ENCODE measurements around the gene KLK14. TPM values are rescaled to one million over a fixed set of nuclear protein-coding genes. Genes with fewer than 3 reads are reported as not detected.

The KLK14 gene, protein sequence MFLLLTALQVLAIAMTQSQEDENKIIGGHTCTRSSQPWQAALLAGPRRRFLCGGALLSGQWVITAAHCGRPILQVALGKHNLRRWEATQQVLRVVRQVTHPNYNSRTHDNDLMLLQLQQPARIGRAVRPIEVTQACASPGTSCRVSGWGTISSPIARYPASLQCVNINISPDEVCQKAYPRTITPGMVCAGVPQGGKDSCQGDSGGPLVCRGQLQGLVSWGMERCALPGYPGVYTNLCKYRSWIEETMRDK
- total RNA-seq (2022; extraction: Qiagen RNA extraction; ENCODE audit: low read depth), result 0.25 to 0.67 TPM (median 0.45 TPM) in 5 replicates

DNA sequence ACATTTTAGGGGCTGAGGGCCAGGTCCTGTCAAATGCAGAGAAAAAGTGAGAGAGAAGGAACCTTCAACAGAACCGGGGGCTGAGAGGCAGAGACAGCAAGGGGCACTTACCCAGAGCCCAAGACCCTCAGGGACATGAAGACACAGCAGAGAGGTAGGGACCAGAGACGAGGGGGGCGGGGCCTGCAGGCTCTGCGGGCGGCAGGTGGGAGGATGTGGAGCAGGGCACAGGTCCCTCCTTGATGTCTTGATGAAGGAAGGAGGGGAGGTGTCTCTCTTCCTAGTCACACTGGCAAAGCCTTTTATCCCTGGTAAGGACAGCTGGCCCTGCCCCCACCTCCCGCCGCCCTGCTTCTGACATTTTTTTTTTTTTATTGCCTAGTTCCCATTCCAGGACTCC is at the start of gene KLK14:
TSS of gene KLK14 (minus strand) at position 277 of the 400 bp plus-strand sequence. CDS start at position 4, 273 bp downstream.

DNA sequence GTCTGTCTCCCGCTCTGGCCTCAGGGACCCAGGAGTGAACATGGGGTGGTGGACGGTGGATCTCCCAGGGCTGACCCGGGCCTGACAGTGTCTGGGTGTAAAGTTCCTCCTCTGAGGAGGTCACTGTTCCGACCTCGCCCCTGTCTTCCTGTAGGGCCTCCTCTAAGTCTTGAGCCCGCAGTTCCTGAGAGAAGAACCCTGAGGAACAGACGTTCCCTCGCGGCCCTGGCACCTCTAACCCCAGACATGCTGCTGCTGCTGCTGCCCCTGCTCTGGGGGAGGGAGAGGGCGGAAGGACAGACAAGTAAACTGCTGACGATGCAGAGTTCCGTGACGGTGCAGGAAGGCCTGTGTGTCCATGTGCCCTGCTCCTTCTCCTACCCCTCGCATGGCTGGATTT is 42.0 kb upstream of the KLK14 start, which contains the start of gene SIGLEC9:
TSS of gene SIGLEC9 (plus strand) at position 178 of the 400 bp plus-strand sequence. CDS start at position 247, 69 bp downstream.

DNA sequence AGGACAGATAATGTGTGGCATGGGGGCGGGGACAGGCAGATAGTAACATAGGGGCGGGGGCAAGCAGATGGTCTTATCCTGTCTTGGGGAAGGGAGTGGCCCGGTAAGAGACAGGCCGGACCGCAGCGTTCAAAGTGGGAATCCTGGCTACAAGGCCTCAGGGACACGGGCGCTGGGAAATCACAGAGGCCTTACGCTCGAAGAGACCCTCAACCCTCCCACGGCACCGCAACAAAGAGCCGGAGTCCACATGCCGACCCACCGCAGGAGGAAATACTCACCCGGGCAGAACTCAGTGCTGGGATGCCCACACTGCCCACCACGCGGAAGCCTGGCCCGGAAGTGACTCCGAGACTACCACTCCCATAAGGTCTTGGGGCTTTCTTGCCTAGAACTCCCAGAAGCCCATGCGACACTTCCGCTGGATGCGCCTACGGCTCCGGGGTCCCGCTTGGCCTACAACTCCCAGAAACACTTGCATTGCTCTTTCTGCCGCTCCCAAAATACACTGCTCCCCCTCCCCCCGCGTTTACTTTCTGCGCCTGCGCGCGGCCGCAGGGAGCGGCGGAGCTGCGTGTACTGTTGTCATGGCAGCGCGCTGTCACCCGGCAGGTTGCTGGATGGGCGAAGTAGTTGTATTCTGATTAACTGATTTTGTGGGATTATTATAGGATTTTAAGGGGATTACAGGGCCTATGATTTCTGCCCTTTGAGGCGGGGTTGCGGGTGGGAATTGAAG is 25.5 kb upstream of the KLK14 start, which contains the start of gene CTU1:
TSS of gene CTU1 (minus strand) at position 344 of the 739 bp plus-strand sequence. CDS start 3,840 bp downstream, outside the sequence.

DNA sequence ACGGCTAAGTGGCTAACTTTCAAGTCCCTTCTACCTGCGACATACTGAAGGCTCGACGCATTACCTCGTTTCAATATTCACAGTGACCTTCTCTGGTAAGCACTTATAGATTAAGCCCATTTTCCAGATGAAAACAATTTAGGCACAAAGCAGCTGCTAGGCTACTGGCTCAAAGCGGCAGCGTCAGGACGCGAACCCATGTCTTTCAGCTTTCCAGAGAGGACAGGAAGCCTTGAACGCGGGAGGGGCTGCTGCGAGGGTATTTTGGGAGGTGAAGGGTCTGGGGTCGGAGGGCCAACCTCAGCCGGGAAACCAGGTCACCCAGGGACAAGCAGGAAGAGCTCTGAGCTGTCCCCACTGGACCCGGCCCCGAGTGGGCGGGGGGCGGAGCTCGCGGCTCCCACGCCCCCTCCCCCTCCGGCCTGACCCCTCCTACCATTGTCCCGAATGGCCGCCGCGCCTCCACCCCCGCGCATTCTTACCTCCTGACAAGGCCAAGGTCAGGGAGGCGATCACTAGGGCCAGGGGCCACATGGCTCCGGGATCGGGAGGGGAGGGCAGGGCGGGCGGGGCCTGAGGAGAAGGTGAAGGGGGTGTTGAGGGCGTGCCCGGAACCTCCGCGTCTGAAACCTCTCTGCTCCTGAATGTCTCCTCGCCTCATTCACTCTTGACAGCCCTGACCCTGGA is 18.0 kb downstream of the KLK14 start, which contains the start of gene KLK13:
TSS of gene KLK13 (minus strand) at position 559 of the 687 bp plus-strand sequence. CDS start at position 534, 25 bp downstream.

DNA sequence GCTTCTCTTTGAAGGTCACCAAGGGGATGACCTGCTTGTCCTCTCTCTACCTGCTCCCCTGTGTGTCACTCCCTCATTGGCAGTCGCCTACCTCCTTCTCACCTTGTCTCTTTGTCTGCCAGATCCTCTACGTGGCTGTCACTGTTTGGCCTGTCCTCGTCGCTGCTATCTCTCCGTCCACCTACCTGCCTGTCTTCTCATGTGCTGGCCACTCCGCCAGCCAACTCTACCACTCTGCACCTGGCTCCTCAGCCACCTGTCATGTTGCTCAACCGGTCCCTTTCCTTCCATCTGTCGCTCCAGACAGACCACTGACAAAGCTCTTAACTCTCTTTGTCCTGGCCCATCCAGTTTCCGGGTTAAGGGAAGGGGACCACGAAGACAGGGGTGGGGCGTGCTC is 48.0 kb downstream of the KLK14 start, which contains the start of gene KLK12:
TSS of gene KLK12 (minus strand) at position 299 of the 400 bp plus-strand sequence. CDS start 381 bp downstream, outside the sequence.

Other genes with a start within 250 kb of the KLK14 start
- gene KLK15, start 249.3 kb downstream of the KLK14 start, total RNA-seq (2022; extraction: Qiagen RNA extraction; ENCODE audit: low read depth), result not detected in 5 replicates
- gene KLK3, start 228.0 kb downstream of the KLK14 start, total RNA-seq (2022; extraction: Qiagen RNA extraction; ENCODE audit: low read depth), result not detected in 5 replicates
- 0.09 to 0.17 TPM in 2 of 5 replicates, not detected in the others for gene KLK2, start 209.4 kb downstream of the KLK14 start, total RNA-seq (2022; extraction: Qiagen RNA extraction; ENCODE audit: low read depth)
- gene KLK4, start 171.5 kb downstream of the KLK14 start, total RNA-seq (2022; extraction: Qiagen RNA extraction; ENCODE audit: low read depth), result 0.07 to 0.17 TPM (median 0.09 TPM) in 3 of 5 replicates, not detected in the others
- gene KLK5, start 129.8 kb downstream of the KLK14 start, total RNA-seq (2022; extraction: Qiagen RNA extraction; ENCODE audit: low read depth), result 0.08 TPM in 1 of 5 replicates, not detected in the others
- 0.19 to 0.51 TPM (median 0.29 TPM) in 5 replicates for gene KLK6, start 113.3 kb downstream of the KLK14 start, total RNA-seq (2022; extraction: Qiagen RNA extraction; ENCODE audit: low read depth)
- not detected in 5 replicates for gene KLK7, start 99.0 kb downstream of the KLK14 start, total RNA-seq (2022; extraction: Qiagen RNA extraction; ENCODE audit: low read depth)
- gene KLK8, start 81.3 kb downstream of the KLK14 start, total RNA-seq (2022; extraction: Qiagen RNA extraction; ENCODE audit: low read depth), result not detected in 5 replicates
- gene KLK10, start 63.2 kb downstream of the KLK14 start, total RNA-seq (2022; extraction: Qiagen RNA extraction; ENCODE audit: low read depth), result 0.25 to 0.40 TPM (median 0.34 TPM) in 5 replicates
- not detected in 5 replicates for gene KLK11, start 56.3 kb downstream of the KLK14 start, total RNA-seq (2022; extraction: Qiagen RNA extraction; ENCODE audit: low read depth)
- not detected in 5 replicates for gene KLK12, start 47.9 kb downstream of the KLK14 start, total RNA-seq (2022; extraction: Qiagen RNA extraction; ENCODE audit: low read depth)
- gene KLK13, start 17.8 kb downstream of the KLK14 start, total RNA-seq (2022; extraction: Qiagen RNA extraction; ENCODE audit: low read depth), result 0.14 to 0.37 TPM in 2 of 5 replicates, not detected in the others
- gene CTU1, start 25.5 kb upstream of the KLK14 start, total RNA-seq (2022; extraction: Qiagen RNA extraction; ENCODE audit: low read depth), result 3.7 to 14.1 TPM (median 12.7 TPM) in 5 replicates
- 0.07 to 0.18 TPM in 2 of 5 replicates, not detected in the others for gene SIGLEC9, start 42.0 kb upstream of the KLK14 start, total RNA-seq (2022; extraction: Qiagen RNA extraction; ENCODE audit: low read depth)
- not detected in 5 replicates for gene SIGLEC7, start 59.4 kb upstream of the KLK14 start, total RNA-seq (2022; extraction: Qiagen RNA extraction; ENCODE audit: low read depth)
- 0.12 to 0.49 TPM in 2 of 5 replicates, not detected in the others for gene CD33, start 142.2 kb upstream of the KLK14 start, total RNA-seq (2022; extraction: Qiagen RNA extraction; ENCODE audit: low read depth)
- gene SIGLECL1, start 168.2 kb upstream of the KLK14 start, total RNA-seq (2022; extraction: Qiagen RNA extraction; ENCODE audit: low read depth), result not detected in 5 replicates
- gene IGLON5, start 228.8 kb upstream of the KLK14 start, total RNA-seq (2022; extraction: Qiagen RNA extraction; ENCODE audit: low read depth), result 0.02 to 0.09 TPM (median 0.05 TPM) in 3 of 5 replicates, not detected in the others

All from A549 treated with DMSO at 1 μM for 4 hours (cell line).